ENCODE results near the gene SLC4A8.

DNA sequence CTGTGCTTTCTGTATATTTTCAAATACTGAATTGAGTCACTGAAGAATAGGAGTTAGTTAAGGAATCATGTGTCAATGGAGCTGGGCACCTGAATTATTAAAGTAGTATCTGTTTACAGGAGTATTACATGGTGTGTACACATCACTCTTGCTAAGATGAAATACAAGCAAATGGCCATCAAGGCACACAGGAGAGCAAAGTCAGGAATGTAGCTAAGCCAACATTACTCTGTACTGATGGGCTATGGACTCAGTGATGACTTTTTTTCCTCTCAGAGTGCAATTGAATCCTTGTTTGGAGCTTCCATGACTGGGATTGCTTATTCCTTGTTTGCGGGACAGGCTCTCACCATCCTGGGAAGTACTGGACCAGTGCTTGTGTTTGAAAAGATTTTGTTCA is 45.5 kb downstream of the SLC4A8 start:
- TF ChIP-seq, protein P1, sequence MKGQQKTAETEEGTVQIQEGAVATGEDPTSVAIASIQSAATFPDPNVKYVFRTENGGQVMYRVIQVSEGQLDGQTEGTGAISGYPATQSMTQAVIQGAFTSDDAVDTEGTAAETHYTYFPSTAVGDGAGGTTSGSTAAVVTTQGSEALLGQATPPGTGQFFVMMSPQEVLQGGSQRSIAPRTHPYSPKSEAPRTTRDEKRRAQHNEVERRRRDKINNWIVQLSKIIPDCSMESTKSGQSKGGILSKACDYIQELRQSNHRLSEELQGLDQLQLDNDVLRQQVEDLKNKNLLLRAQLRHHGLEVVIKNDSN (CRISPR knock-in tag; IDR thresholded peaks at IDR 0.05), result no peak
- TF ChIP-seq, protein P2, sequence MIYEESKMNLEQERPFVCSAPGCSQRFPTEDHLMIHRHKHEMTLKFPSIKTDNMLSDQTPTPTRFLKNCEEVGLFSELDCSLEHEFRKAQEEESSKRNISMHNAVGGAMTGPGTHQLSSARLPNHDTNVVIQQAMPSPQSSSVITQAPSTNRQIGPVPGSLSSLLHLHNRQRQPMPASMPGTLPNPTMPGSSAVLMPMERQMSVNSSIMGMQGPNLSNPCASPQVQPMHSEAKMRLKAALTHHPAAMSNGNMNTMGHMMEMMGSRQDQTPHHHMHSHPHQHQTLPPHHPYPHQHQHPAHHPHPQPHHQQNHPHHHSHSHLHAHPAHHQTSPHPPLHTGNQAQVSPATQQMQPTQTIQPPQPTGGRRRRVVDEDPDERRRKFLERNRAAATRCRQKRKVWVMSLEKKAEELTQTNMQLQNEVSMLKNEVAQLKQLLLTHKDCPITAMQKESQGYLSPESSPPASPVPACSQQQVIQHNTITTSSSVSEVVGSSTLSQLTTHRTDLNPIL (CRISPR knock-in tag; IDR thresholded peaks at IDR 0.05), result no peak
- TF ChIP-seq MXI1 (IDR thresholded peaks at IDR 0.05; ENCODE audit: low read depth, low read length) (no peak), TEAD2 (tag; IDR thresholded peaks at IDR 0.05) (no peak)

Data from K562 (cell line).